GM12878 (cell line): ENCODE results near the gene TLE3. TPM values are rescaled to one million over a fixed set of nuclear protein-coding genes. Genes with fewer than 3 reads are reported as not detected.
A peak's percentile ranks its signal among the peaks of the same experiment; 100 is the strongest.

ENCODE experiments used
- BCLAF1 ChIP-seq: fragments of 450-650 bp; IDR thresholded peaks from 2 replicates; pipeline ENCODE4 v1.6.1; 2017; ENCODE audit warnings: antibody characterized with exemption, mild to moderate bottlenecking, moderate library complexity
- CEBPB ChIP-seq, 2 experiments: fragments of 150-350 bp in 1 of 2; IDR thresholded peaks; 2 replicates each; pipeline ENCODE4 v1.6.1; 2012 to 2014; ENCODE audit warnings: low read depth in 2 of 2, low read length in 2 of 2, borderline replicate concordance in 1 of 2, inconsistent platforms in 1 of 2
- CREB1 ChIP-seq: IDR thresholded peaks from 2 replicates; pipeline ENCODE4 v1.6.1; 2012; ENCODE audit warnings: low read depth, mild to moderate bottlenecking, inconsistent platforms
- CREM ChIP-seq: IDR thresholded peaks from 2 replicates; pipeline ENCODE4 v1.6.1; 2014; ENCODE audit warnings: antibody characterized with exemption, low read depth
- E2F8 ChIP-seq: fragments of 450-650 bp; IDR thresholded peaks from 2 replicates; pipeline ENCODE4 v1.6.1; 2018; ENCODE audit warnings: mild to moderate bottlenecking, low read depth, moderate library complexity; ENCODE audit not compliant: partially characterized antibody
- FOXK2 ChIP-seq: fragments of 450-650 bp; IDR thresholded peaks from 2 replicates; pipeline ENCODE4 v1.6.1; 2017; ENCODE audit warnings: mild to moderate bottlenecking, moderate library complexity
- HDAC2 ChIP-seq: fragments of 200-600 bp; sonication (generic); IDR thresholded peaks from 2 replicates; pipeline ENCODE4 v1.6.1; 2017
- LARP7 ChIP-seq: fragments of 450-650 bp; IDR thresholded peaks from 2 replicates; pipeline ENCODE4 v1.6.1; 2017; ENCODE audit warnings: mild to moderate bottlenecking
- NRF1 ChIP-seq: conservative IDR thresholded peaks from 2 replicates; pipeline ENCODE4 v1.6.1; 2011; ENCODE audit warnings: mild to moderate bottlenecking, low read depth, low read length, improper control_type of control experiment
- PML ChIP-seq: IDR thresholded peaks from 2 replicates; pipeline ENCODE4 v1.6.1; 2012; ENCODE audit warnings: low read length, inconsistent platforms
- SP1 ChIP-seq: IDR thresholded peaks from one replicate; pipeline ENCODE4 v1.6.1; 2011; ENCODE audit warnings: low read depth, low read length
- TARDBP ChIP-seq: IDR thresholded peaks from 2 replicates; pipeline ENCODE4 v1.6.1; 2016; ENCODE audit warnings: borderline replicate concordance
- TCF12 ChIP-seq: IDR thresholded peaks from 2 replicates; pipeline ENCODE4 v1.6.1; 2011; ENCODE audit warnings: low read depth, mild to moderate bottlenecking, low read length
- ZNF274 ChIP-seq: IDR thresholded peaks from one replicate; pipeline ENCODE4 v1.8.0; 2011; ENCODE audit not compliant: insufficient read length, insufficient read depth
- ZNF592 ChIP-seq: fragments of 450-650 bp; IDR thresholded peaks from 2 replicates; pipeline ENCODE4 v1.6.1; 2017; ENCODE audit warnings: mild to moderate bottlenecking, moderate library complexity
- ZZZ3 ChIP-seq: IDR thresholded peaks from 2 replicates; pipeline ENCODE4 v1.6.1; 2011; ENCODE audit warnings: low read depth; ENCODE audit not compliant: control insufficient read depth, insufficient read length
- polyA plus RNA-seq, 11 experiments: library from polyadenylated mRNA; depleted of rRNA in 4 of 11; unstranded in 6 of 11; stranded (reverse) in 5 of 11; fragments of >200 nt; fragmentation: Nextera tagmentation in 4 of 11; fragmentation: Illumina TruSeq in 1 of 11; extraction: Ambion mirVana in 4 of 11; extraction: Trizol in 1 of 11; gene quantifications; 1 replicate in 1 of 11; 2 replicates in 10 of 11; pipeline versions ENCODE4 v1.2.1 to v1.2.3, GENCODE V29; 2011 to 2016; ENCODE audit warnings: inconsistent platforms in 2 of 11, missing spikeins in 2 of 11, low read depth in 1 of 11
- total RNA-seq, 4 experiments: library from RNA; depleted of rRNA in 3 of 4; stranded (reverse); fragments of >200 nt in 3 of 4; fragmentation: Illumina TruSeq in 1 of 4; extraction: Trizol in 1 of 4; gene quantifications; 2 replicates each; pipeline versions ENCODE4 v1.2.1 to v1.2.3, GENCODE V29; 2013 to 2021
- TF ChIP-seq, protein P1 (sequence below): IDR thresholded peaks from 2 replicates; pipeline ENCODE4 v1.6.1; 2012; ENCODE audit warnings: low read depth, low read length, improper control_type of control experiment
- TF ChIP-seq, protein P2 (sequence below): fragments of 450-650 bp; conservative IDR thresholded peaks from 2 replicates; pipeline ENCODE4 v1.6.1; 2017; ENCODE audit warnings: mild to moderate bottlenecking, moderate library complexity

TLE3 gene
- total and polyA plus RNA-seq, 10 of the 15 experiments (the other 5 are each of a cell fraction or from before 2014, with no cell fraction given) = 1.2 to 65.5 (median 9.7) TPM

- TF ChIP-seq TCF12 (0 out of 2 replicates have a peak, but pooled peaks have one; percentile 23), PML (0 out of 2 replicates have a peak, but pooled peaks have one; percentile 57), BCLAF1 (no peak), ZNF592 (no peak), NRF1 (no peak), SP1 (peak; percentile 94), HDAC2 (no peak), ZNF274 (no peak), CEBPB (IDR thresholded peaks at IDR 0.05; ENCODE audit: borderline replicate concordance in 1 of 2, low read depth in 2 of 2, low read length in 2 of 2) (no peak), CREB1 (peak; percentile 92), TARDBP (no peak; the same call in 1 of the 2 replicates), CREM (peak; percentile 84), FOXK2 (no peak), ZZZ3 (no peak), LARP7 (peak; percentile 47; the same call in 1 of the 2 replicates), E2F8 (no peak)
- TF ChIP-seq, protein P1, sequence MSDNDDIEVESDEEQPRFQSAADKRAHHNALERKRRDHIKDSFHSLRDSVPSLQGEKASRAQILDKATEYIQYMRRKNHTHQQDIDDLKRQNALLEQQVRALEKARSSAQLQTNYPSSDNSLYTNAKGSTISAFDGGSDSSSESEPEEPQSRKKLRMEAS = peak; percentile 49; the same call in 1 of the 2 replicates
- TF ChIP-seq, protein P2, sequence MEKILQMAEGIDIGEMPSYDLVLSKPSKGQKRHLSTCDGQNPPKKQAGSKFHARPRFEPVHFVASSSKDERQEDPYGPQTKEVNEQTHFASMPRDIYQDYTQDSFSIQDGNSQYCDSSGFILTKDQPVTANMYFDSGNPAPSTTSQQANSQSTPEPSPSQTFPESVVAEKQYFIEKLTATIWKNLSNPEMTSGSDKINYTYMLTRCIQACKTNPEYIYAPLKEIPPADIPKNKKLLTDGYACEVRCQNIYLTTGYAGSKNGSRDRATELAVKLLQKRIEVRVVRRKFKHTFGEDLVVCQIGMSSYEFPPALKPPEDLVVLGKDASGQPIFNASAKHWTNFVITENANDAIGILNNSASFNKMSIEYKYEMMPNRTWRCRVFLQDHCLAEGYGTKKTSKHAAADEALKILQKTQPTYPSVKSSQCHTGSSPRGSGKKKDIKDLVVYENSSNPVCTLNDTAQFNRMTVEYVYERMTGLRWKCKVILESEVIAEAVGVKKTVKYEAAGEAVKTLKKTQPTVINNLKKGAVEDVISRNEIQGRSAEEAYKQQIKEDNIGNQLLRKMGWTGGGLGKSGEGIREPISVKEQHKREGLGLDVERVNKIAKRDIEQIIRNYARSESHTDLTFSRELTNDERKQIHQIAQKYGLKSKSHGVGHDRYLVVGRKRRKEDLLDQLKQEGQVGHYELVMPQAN = peak; percentile 63; the same call in 1 of the 2 replicates
Measured at GRCh38 chr15:70099167-70099966, 1.6 kb upstream of the TLE3 start (continued).
